SK-N-MC (cell line): Measurements from ENCODE around the gene CHST13.

ENCODE experiments used
- EZH2 ChIP-seq: fragments of 200-600 bp; sonication (generic); IDR thresholded peaks from one replicate; pipeline ENCODE4 v1.6.1; 2017; ENCODE audit warnings: antibody characterized with exemption
- FOXP2 ChIP-seq: optimal IDR thresholded peaks from 2 replicates; pipeline ENCODE3; 2011; ENCODE audit warnings: mild to moderate bottlenecking, moderate library complexity; ENCODE audit not compliant: insufficient read depth; ENCODE audit errors: extremely low read length, control extremely low read depth
- POLR2AphosphoS5 ChIP-seq: IDR thresholded peaks from 2 replicates; pipeline ENCODE4 v1.6.1; 2012; ENCODE audit warnings: mild to moderate bottlenecking, low read depth, low read length, borderline replicate concordance

DNA sequence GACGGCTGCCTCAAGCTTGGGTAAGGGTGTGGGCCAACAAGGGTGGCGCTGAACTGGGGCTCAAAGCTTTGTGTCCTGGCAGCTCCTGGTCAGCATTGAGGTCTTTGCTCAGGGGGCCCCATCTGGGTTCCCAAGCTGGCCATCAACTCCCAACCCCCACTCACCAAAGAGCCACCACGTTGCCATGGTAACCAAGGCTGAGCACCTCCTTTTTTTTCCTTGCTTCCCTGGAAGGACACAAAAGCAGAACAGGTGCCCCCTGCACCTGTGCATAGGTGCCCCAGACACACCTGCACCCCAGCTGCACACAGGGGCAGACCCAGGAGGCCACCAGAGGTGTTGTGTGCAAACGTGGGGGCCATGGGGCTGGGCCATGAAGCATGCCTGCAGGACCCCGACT lies 22.9 kb upstream of the CHST13 start:
- TF ChIP-seq POLR2AphosphoS5 = no peak
- no peak for TF ChIP-seq EZH2
- no peak for TF ChIP-seq FOXP2
